ENCODE data around the gene IL36G.

GRCh38 chr2:112944971-112945370 is 32.8 kb upstream of the IL36G start:
- no peak for TF ChIP-seq POLR2AphosphoS5 (IDR thresholded peaks at IDR 0.05; ENCODE audit: low read depth, low read length)
- no peak for TF ChIP-seq TAF1 (IDR thresholded peaks at IDR 0.05; ENCODE audit: borderline replicate concordance, insufficient read depth, low read length)
- no peak for TF ChIP-seq REST (IDR thresholded peaks at IDR 0.05; ENCODE audit: insufficient read depth in 1 of 2, low read depth in 2 of 2, low read length in 2 of 2)

Measured in PFSK-1 (cell line).